GM19395 (cell line): Measurements from ENCODE around the gene APOA1.
"Not testable (repeated sequence)": the region's sequence is repeated elsewhere in the genome, so short reads cannot be mapped to it uniquely, and the experiment has no call there.

Experiments
- ATAC-seq: cut with Tn5 transposase; IDR thresholded peaks from one replicate; pipeline ENCODE4 v1.9.1; 2021; ENCODE audit warnings: mild to moderate bottlenecking, moderate library complexity; ENCODE audit not compliant: unreplicated experiment

The APOA1 gene

DNA sequence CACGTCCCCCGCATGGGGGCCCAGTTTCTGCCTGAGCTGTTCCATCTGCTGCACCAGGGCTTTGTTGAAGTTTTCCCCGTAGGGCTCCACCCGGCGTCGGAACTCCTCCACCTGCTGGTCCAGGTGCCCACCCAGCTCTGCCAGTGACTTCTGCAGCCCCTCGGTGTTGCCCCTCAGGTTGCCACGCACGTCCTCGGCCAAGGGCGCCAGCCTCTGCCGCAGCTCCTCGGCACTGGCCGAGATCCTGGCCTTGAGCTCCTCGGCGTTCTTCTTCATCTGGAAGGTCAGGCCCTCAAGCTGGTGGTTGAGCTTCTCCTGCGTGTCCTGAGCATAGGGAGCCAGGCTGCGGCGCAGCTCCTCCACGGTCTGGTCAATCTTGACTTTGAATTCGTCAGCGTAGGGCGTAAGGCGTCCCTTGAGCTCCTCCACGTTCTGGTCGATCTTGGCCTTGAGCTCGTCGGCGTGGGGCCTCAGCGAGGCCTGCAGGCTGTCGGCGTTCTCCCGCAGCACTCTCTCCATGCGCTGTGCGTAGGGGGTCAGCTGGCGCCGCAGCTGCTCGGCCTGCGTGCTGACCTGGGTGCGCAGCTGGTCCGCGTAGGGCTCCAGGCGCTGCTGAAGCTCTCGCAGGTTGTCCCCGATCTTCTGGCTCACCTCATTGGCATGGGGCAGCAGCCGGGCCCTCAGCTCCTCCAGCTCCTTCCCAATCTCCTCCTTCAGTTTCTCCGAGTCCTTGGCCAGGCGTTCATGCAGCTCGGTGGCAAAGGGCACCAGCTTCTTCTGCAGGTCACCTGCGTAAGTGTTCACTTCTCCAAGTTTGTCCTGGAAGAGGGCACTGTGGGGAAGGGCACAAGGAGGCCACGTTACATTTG lies 16.1 kb downstream of the APOA1 start:
- ATAC-seq: no peak

DNA sequence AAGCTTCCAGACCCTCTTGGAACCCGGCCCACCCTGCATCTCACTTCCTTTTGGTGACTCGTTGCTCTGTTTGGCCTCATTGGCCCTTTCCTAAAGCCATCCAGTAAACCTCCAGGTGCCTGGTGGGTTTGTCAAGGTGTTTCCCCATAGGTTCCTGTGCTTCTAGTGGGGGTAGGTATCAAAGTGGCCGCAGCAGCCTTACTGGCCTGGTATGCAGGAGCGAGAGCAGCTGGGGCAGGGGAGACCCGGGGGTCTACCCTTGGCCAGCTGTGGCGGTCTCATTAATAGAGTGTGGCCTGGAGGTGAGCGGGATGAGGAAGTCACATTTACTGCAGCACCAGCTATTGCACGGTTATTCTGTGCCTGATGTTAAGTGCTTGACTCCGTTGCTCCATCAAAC lies 18.4 kb downstream of the APOA1 start:
- ATAC-seq: no peak

DNA sequence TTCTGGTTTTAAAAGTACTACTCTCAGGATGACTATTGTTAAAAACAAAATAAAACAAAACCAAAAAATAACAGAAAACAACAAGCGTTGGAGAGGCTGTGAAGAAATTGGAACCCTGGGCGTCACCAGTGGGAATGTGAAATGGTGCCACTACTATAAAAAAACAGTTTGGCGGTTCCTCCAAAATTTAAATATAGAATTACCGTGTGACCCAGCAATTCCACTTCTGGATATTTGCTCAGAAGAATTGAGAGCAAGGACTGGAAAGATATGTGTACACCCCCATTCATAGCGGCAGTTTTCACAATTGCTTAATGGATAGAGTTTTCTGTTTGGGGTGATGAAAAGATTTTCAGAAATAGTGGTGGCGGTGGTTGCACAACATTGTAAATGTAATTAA lies 22.9 kb downstream of the APOA1 start:
- ATAC-seq: no peak

DNA sequence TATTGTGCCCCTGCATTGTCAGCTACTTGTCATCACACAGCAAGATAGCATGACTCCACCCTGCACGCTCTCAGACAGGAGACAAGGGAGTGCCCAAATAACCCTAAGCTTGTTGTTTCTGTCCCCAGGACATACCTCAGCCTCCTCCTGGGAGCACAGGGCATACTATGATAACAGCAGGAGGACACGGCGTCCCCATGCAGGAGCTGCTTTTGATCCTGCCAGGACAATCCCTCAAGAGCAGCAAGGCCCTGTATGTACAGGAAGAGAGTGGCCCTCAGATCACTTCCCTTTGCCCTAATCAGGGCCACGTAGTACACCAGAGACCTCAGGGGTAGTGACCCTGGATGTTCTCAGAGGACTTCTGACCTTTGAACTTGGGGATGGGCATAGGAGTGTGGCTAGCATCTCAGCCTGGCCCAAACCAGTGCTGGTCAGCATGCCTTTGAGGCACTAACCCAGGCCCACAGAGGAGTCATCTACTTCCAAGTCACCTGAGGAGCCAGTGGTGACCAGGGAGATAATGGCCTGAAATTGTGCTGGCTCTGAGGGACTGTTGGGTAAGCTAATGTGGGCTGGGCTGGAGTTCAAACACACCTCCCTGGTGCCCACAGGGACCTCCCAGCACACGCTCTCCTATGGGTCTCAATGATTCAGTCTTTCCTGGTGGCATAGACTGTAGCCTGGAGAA lies 23.5 kb downstream of the APOA1 start:
- no peak for ATAC-seq

DNA sequence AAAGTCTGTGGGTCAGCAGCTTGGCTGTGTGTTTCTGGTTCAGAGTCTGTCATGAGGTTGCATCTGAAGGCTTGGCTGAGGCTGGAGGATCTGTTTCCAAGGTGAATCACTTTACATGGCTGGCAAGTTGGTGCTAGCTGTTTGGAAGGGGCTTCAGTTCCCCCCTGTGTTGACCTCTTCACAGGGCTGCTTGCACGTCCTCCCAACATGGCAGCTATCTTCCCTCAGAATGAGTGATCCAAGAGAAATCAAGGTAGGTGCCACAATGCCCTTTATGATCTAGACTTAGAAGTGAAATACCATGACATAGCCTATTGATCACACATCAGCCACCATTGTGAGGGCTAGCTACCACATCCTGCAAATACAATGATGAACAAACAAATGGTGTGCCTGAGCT lies 24.3 kb downstream of the APOA1 start:
- no peak for ATAC-seq

DNA sequence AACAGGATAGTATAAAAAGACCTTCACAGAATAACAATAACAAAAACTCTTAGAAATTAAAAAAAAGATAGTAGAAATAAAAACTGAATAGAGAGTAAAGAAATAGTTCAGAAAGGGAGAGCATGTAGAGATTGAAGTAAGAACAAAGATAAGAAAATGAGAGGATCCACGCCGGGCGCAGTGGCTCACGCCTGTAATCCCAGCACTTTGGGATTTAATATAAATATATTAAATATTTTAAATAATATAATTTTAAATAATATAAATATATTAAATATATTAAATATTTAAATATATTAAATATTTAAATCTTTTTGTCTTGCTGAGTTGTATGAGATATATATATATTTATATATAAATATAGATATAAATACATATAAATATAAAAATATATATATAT lies 25.3 kb downstream of the APOA1 start:
- no peak for ATAC-seq

DNA sequence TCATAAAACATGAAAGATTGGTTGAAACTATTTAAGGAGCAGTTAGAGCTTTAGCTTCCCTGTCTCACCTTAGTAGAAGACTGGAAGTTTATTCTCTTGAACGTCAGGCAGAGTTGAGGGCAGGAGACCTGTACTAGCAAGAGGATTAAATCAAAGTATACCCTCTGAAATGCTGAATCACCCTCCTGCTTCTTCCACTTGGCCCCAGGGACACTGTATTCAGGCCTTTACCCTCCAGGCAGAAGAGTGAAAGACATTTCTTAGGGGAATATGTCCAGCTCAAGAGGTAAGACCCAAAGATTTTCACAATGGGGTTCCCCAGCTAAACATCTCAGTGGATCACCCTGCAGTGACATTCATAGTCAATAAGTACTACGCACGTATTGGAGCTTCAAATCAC lies 26.2 kb downstream of the APOA1 start:
- no peak for ATAC-seq

DNA sequence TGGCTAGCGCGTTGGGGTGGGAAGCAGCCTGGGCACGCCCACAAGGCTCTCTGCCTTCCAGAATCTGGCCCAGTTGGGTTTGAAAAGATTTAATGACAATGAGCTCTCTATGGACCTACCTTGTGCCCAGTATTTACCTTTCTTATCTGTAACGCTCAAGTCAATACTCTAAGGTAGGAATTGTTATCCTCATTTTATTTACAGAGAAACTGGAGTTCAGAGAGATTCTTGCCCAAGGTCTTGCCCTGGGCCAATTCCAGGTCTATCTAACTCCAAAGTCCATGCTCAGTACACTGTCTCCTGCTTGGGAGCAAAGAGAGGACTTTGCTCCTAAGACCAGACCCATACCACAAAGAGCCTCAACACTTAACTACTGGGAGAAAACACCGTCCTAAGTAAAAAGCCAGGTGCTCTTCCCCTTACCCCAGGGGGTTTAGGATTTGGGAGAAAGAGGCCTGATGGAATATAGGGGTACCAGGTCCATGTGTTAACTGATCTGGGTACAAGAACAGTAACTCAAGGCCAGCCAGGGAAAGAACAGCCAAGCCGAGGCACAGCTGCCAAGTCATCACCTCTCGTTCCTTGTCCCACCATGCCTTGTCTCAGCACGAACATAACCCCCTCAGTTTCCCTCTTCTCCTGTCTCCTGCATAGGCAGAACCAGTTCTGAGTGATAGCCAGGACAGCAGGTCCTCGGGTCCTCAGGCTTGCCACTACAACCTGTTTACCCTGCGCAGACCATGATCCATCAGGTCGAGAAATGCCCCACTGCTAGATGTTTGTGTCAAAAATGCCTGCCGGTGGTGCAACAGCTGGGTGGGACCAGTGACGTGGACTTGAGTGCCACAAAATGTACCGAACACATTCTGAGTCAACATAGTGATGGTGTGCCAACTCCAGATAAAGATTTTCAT lies 28.9 kb downstream of the APOA1 start:
- ATAC-seq: no peak

DNA sequence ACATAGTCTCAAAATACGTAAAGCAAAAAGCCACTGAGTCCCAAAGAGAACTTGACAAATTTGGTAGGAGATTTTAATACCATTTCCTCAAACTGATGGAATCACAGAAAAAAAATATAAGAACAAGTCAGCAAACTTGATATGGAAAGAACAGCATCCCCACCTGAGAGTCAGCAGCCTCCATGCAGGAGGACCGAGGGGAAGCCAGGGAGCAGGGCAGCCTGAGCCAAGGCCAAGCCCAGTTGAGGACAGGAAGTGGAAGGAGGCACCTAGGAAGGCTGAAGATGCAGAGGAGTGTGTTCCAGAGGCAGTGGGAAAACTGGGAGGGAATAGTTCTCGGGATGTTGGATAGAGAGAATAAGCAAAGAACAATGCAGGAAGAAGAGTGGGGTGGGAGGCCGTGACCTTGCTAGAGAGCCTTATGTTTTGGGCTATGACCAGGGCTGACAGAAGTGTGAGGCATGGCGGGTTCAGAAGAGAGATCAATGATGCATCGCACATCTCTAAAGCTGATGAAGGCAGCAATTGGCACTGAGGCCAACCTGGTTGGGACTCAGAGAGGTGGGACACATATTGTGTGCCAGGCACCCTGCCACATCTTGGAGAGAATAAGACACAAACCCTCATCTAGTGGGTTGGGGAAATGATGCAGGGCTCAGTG lies 29.7 kb downstream of the APOA1 start:
- ATAC-seq: no peak

DNA sequence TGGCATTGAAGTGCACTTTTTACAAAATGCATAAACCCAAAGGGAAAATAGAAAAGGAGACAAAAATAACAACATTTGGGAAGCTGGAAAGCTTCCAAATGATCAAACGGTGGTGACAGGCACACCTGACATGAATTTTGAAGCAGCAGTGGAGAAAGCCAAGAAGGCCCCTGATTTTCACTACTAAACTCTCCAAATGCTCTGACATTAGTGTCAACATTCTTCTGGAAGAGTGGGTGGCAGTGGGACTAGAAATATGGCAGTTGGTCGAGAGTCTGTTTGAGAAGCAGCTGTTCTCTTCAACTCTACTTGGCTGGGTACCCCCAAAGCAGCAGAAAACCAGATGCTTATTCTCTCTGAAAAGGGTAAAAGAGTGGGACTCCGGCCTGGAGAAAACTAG lies 33.4 kb downstream of the APOA1 start:
- ATAC-seq: no peak

DNA sequence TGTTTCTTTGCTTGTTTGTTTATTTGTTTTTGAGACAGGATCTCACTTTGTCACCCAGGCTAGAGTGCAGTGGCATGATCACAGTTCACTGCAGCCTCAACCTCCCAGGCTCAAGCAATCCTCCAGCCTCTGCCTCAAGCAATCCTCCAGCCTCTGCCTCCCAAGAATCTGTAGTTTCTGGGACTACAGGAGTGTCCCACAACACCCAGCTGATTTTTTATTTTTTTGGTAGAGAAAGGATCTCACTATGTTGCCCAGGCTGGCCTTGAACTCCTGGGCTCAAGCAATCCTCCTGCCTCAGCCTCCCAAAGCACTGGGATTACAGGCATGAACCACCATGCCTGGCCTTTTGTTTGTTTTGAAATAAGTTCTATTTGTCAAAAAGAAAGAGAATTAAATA lies 35.8 kb downstream of the APOA1 start:
- ATAC-seq: not testable (repeated sequence)

DNA sequence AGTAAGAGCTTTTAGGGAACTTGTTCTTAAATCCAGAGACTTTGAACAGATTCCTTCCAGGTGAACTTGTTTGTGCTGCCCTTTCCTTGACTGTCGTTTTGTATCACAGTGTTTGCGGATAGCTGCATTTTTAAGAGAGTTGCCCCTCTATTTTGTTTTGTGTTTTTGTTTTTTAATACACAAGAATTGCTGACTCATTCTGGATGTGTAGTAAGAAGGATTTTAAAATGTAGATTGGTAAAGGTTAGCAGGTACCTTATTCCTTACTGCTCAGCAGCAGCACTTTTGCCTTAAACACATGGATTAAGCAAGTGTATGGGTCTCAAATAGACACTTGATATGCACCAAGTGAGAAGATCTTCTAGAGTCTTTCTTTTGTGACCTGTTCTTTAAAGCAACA lies 36.8 kb downstream of the APOA1 start:
- ATAC-seq: no peak

DNA sequence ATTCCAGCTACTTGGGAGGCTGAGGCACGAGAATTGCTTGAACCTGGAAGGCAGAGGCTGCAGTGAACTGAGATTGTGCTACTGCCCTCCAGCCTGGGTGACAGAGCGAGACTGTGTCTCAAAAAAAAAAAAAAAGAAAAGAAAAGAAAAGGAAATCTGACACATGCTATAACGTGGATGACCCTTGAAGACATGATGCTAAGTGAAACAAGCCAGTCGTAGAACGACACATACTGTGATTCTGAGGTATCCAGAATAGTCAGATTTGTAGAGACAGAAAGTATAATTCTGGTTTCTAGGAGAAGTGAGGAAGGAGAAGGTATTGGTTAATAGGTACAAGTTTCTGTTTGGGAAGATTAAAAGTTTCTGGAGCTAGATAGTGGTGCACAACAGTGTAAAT lies 39.1 kb downstream of the APOA1 start:
- ATAC-seq: no peak

DNA sequence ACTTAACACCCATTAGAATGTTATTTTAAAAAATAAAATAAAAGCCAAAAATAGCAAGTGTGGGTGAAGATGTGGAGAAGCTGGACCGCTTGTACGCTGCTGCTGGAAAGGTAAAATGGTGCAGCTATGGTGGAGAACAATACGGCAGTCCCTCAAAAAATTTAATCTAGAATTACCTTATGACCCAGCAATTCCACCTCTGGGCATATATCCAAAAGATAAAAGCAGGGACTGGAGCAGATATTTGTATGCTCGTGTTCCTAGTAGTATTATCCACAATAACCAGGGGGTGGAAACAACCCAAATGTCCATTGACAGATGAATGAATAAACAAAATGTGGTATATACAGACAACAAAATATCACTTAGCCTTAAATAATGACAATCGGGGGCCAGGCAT lies 39.6 kb downstream of the APOA1 start:
- ATAC-seq: no peak

DNA sequence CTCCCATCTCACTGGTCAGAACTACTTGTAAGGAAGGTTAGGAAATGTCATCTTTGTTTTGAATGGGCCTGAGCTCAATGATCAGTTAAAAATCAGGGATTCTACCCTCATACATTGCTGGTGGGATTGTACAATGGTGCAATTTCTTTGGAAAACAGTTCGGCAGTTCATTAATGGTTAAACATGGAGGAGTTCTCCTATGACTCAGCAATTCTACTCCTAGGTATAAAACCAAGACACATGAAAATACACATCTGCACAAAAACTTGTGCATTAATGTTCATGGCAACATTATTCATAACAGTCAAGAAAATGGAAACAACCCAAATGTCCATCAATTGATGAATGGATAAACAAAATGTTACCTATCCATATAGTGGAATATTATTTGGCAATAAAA lies 40.9 kb downstream of the APOA1 start:
- ATAC-seq: no peak

DNA sequence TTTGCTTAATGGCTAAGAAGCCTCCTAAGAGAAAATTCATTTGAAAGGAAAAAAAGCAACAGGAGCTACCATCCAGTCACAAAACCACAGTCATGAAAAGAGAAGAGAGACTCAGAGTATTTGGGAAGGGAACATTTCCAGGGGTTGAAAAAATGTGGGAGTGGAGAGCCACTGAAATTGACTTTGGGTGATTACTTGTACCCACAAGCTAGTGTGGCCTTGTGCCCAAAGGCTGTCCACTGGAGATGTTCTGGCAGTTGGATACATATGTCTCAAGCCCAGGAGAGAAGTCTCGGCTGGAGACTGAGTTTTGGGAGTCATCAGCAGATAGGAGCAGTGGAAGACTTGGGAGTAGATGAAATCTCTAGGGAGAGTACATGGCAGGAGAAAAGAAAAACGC lies 42.6 kb downstream of the APOA1 start:
- no peak for ATAC-seq

DNA sequence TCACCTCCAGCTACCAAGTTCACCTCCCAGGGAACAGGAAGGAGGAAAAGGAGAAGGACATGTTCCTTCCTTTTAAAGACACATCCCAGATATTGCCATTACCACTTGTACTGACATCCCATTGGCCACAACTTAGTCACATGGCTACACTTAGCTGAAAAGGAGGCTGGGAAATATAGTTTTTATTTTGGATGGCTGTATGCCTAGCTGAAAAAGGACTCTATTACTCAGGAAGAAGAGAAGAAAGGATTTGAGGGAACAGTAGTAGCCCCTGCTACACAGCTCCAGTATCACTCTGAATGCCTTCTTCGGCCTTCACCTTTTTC lies 43.7 kb downstream of the APOA1 start:
- no peak for ATAC-seq

DNA sequence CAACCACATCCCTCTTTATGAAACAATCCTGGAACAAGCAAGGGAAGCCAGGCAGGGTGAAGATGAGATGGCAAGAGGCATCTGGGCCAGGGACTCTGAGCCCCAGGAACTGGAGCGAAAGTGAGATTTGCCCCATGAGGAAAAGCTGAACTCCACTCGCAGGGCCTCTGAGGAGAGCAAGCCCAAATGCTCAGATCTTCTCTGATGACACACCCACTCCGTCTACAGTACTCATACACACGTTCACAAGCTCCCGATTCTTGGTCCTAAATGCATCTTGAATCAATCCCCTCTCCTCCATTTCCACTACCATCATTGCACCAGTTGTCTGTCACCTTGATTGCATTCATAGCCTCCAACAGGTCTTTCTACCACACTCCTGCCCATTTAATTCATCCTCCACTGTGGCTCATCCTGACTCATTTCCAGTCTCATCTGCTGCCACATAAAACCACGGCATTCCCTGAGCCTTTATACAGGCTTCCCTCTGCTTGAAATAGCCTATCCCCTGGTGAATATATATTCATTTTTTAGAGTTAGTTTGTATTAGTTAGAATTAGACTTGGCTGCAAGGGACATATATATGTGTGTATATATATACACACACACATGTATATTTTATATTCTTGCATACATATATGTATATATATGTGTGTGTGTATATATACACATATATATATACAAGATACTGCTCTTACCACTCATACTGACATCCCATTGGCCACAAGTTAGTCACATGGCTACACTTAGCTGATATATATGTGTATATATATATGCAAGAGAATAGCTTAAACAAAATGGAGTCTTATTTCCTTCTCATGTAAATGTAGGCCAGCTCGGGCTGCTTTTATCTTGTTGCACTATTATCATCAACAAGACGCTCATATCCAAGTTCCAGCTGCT lies 44.3 kb downstream of the APOA1 start:
- no peak for ATAC-seq

DNA sequence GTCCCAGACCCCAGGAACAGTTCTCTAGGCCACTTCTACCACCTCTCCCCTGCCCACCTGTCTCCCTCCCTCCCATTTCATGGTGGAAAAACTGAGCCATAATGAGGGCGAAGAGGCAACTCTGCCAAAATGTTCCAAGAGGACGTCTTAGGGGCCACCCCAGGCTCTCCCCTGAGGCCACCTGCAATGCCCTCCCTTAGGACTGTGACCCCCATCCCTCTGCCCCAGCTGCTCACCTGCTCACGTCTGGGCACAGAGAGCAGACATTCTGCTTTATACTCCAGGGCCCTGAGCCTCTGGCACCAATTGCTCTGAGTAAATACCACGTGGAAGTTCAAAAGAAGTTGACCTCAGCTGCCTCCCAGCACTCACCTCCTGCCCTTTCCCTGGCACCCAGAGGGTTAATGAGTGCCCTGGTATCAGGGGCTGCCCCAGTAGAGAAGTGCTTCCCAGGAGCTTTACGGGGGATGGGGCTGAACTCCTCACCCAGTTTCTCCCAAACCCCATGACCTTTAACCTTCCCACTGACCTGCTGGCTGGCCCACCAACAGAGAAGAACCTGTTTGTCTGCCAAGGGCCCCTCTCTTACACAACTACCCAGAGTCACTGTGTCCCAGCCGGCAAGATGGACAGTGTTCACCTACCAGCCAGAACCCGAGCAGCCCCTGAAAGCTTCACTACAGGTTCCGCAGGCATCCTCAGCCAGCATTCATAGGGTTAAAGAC lies 45.1 kb downstream of the APOA1 start:
- ATAC-seq: no peak

DNA sequence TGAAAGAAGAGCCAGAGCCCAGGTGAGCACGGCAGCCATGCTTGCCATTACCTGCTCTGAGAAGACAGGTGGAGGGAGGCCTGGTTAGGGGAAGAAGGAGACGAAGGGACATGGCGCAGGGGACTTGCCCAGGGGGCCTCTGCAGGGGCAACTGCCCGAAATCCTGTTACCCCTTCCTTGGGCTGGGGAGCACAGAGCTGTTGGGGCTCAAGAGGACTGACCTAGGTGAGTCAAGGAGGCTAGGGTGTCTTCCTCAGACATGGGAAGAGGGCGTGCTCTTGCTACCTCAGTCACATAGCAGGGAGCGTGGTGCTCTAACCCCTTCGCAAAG lies 45.6 kb downstream of the APOA1 start, which contains the start of gene APOA5:
TSS of gene APOA5 (minus strand) at position 67 of the 331 bp plus-strand sequence. CDS start at position 48, 19 bp downstream.
- ATAC-seq: no peak
